ENCODE data around the gene ASPDH.
A peak's percentile ranks its signal among the peaks of the same experiment; 100 is the strongest.

Gene ASPDH

DNA sequence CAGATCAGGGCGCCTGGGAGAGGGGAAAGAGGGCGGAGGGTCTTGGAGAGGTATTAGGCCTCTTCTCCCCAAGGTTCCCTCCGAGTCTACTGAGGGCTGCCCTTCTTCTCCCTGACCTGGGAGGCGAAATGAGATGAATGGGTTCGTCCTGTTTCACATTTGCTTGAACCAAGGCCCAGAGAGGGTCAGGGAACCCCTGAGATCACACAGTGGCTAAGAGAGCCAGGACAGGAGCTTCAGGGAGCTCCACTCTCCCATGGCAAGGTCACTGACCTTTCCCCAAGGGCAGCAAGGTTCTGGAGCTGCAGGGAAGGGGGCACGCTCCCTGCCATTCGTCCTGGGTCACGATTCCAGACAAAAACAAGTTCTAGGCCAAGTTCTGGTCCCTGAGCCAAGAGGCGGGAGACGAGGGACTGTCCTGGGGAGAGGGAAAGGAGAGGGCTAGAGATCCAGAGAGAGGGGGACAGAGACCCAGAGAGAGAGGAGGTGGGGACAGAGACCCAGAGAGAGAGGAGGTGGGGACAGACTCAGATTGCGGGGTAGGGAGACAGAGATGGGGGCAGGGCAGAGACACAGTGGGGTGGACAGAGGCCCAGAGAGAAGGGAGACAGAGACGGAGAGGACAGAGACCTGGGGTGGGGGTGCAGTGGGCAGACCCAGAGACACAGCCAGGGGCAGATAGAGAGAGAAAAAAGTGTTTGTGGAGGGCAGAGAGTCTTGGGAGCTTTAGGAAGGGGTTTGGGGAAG is 541 bp downstream of the ASPDH start:
- no peak for DNase-seq

DNA sequence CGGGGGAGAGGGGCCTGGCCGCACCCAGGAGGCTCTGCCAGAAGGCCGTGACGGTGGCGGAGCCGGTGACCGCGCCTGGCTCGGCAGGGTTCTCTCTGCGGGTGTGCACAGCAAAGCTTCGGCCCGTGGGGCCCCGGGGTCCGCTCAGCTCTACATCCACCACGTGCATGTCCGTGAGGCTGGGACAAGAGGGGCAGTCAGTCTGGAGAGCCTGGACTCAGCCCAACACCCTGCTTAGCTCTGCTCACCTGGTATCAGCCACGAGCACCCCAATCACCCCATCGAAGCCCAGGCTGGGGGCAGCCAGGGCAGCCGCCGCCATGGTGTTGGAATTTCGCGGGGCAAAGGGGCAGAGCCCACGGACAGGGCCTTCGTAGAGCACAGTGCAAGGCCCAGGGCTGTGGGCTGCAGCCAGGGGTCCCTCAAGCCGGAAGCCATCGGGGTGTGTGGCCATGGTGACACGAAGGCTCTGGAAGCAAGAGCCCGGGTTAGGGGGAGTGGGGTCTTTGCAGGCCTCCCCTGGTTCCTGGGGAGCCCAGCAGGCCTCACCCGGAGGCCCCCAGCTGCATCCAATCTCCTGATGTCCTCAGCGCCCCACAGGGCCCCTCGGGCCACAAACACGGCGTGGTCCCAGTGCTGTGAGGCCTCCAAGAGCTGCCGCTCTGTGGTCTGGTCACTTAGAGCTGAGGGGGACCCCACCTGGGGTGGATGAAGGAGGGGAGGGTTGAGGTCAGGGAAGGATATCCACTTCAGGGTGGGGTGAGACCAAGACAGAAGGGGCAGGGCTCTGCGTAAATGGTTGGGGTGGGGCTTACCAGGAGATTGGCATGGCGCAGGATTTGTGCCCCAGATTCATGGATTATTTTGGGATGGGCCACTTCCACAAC is 1.4 kb downstream of the ASPDH start:
- no peak for DNase-seq

DNA sequence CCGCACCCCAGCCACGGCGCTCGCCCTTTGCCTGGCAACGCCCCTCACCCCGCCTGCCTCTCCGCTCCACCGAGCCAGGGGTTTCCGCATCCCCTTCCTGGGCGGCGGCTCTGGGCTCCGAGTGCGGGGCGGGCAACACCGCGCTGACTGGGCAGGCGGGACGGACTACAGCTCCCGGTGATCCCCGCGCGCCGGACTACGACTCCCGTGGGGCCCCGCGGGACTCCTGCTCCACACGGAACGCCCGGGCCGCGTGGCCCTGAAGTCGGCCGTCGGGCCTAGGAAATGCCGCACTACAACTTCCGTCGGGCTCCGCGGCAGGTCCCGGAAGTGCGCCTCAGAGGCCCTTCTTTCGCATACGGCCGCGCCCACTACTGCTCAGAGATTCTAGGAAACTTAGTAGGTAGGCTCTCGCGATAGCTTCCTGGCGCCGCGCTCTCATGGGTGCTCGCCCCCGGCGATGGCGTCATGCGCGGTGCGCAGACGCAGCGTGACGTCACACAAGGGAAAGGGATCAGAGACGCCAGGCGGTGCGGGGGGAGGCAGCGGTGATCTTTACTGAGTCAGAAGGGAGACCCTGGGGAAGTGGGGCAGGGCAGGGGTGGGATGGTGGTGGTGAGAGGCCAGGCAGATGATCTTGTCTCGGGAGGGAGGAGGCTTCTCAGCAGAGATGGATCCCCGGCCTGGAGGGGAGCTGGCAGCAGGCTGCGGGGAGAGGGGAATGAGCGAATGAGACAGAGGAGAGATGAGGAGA is 2.5 kb downstream of the ASPDH start, which contains the start of gene JOSD2:
Gene JOSD2, minus strand, starts transcription at position 123 of the 754 bp plus-strand sequence. CDS start 760 bp downstream, outside the sequence.
- DNase-seq = peak; percentile 96 to 97

DNA sequence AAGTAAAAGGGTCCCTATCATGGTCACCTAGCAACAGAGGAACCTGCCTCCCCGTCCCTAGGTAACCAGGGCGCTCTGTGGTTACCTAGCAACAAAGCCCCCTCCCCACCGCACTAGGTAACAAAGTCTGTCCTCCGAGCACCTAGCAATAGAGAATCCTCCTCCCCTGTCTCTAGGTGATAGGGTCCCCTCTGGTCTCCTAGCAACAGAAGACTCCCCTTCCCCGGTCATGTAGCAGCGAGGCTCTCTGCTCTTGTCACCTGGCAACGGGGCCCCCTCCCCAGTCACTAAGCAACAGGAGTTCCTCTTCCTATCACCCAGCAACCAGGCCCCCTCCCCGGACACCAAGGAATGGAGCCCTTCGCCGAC is 3.0 kb downstream of the ASPDH start:
- no peak for DNase-seq

DNA sequence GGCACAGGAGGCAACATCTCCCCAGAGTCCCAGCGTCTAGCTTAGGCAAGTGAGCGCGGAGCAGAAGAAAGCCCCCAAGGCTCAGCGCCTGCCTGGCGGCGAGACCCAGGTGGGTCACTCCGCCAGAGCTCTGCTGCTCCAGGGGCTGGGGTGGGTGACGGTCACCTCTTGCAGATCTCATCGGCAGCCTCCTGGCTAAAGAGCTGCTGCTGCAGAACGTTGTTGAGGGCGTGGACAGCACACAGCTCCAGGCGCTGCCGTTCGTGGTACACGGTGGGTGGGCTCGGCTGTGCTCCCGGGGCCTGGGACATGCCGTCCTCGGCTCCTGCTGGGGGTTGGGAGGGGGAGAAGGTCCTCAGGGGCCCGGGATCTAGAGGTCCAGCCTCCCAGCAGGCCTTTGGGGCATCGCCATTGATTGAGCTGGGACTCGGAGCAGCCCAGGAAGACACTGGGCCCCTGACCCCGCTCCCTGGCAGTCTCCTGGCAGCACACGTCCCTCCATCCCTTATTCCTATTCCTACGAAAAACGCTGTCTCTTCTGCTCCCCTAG is 3.5 kb downstream of the ASPDH start:
- no peak for DNase-seq

DNA sequence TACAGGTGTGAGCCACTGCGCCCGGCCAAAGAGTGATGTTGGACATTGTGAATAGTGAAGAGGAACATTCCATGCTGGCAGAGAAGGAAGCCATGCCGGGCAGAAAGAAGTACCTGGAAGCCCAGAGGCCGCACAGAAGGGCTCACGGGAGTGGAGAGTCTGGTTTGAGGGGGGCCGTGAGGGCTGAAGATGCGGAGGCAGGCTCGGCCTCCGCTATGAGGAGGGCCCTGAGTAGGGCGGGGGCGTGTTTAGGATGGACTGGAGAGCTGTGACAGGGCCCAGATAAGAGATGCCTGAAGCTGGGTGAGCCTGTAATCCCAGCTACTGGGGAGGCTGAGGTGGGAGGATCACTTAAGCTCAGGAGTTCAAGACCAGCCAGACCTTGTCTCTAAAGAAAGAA is 4.3 kb downstream of the ASPDH start:
- DNase-seq = no peak

DNA sequence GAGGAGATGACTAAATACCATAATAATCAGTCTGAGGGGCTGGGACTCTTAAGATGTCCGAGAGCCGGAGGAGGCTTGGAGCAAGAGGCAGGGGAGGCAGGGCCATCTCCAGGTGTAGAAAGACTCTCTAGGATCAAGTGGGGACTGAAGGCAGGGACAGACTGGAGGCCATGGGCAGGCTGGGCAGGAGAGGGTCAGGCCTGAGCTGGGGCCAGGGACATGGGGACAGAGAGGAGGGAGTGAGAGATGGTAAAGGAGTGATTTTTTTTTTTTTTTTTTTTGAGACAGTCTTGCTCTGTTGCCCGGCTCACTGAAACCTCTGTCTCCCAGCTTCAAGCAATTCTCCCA is 4.9 kb downstream of the ASPDH start:
- DNase-seq = no peak

DNA sequence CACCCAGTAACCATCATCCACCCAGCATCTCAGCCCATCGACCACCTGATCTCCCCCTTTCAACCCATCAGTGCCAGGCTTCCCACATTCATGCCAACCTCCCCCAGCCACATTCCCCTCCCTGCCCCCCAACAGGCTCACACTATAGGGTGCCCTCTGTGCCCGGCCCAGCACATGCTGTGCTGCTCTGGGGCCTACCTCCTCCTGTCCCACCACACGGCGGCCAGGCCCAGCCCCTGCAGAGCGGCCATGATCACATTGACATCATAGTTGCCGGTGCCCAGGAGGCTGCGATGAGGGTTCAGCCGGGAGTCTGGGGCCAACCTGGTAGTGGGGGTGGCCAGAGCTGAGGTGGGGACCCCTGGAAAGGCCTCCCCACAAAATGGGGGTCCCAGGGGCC is 6.3 kb downstream of the ASPDH start:
- DNase-seq = no peak

DNA sequence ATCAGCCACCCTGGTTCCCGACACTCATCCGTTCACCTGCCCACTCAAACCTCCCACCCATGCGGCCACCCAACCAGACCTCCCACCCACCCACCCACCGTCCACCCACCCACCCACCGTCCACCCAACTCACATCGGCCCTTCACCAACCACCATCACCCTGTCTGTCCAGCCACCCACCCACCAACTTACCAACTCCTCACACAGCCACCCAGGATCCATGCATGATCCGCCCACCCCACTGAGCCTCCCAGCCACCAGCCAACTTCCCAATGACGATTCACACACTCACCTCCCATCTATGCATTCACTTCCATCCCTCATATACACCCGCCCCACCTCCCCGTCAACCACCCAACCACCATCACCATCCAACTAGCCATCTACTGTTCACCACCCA is 7.0 kb downstream of the ASPDH start:
- DNase-seq = no peak

DNA sequence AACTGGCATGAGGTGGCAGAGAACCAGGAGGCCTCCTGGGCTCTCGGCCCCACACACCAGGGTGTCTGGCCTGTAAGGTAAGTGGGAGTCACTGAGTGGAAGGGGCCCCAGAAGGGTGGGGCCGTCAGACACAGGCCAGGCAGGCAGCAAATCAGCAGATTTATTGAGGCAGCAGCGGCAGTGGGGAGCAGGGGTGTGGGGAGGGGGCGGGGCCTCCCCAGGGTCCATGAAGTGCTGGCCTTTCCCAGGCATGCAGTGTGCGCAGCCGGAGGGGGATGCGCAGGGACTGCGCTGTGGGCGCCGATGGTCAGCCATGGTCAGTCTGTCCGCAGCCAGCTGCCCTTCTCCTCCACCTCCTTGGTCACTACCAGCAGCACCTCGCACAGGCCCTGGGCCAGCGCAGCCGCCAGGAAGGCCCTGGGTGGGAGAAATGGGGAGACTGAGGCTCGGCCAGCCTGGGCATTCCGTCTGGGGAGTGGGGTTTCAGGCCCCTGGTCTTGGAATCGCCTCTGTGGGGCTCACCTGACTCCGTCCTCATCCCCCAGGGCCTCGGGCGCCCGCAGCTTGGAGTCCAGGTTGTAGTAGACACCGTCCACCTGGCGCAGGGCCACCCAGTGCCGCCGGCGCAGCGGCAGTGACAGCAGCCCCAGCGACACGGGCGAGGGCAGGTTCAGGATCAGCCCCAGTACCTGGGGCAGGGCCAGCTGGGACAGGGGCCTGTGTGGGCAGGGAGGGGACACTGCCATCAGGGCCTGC is 7.7 kb downstream of the ASPDH start:
- DNase-seq = no peak

DNA sequence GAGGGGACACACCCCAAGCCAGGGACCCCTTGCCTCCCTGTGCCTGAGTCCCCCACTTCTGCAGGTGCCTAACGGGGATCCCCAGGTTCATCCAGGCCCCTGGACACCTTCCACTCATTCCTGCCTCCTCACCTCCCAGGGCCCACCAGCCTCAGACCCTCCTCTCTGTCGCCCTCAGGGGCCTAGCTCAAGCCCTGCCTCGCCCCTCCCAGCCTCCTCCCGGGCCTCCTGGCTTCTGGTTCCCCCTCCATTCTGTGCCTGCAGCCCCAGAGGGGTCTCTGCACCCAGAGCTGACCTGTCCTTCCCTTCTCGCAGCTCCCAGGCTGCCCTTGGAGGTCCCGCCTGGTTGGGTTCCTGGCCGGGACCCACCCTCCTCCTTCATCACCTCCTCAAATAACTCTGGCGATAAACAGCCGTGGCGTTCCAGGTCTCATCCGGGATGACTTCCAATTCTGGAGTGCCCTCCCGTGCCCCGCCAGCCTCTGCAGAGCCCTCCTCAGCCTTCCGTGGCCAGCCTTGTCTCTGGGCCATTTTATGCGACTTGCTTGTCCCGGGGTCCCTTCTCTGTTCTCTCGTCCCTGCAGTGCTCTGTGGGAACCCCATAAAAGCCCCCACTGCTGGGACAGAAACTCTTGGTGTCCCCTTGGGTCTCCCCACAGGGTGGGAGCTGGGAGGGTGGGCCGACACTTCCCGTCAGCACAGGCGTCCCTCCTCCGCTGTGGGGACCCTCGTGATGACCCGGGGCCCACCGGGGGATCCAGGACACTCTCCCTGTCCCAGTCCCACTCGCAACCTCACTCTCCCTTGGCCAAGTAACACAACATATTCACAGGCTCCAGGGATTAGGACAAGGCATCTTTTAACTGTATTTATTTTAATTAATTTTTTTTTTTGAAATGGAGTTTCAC is 11.9 kb downstream of the ASPDH start:
- no peak for DNase-seq

DNA sequence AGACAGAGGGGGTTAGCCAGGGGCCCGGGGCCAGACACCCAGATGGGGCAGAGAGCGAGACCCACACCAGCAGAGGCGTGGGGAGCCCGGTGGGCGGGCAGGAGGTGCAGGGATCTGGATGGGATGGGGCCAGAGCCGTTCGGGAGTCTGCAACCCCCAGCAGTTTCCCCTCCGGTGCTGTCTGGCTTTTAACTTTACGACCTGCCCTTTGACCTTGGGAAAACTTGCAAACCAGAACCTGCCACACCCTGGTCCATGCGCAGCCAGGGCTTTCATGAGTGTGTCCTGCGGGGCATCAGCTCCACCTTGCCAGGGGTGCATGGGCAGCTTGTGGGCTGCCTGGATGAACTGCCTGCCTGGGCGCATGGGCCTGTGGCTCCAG is 12.5 kb downstream of the ASPDH start:
- no peak for DNase-seq

DNA sequence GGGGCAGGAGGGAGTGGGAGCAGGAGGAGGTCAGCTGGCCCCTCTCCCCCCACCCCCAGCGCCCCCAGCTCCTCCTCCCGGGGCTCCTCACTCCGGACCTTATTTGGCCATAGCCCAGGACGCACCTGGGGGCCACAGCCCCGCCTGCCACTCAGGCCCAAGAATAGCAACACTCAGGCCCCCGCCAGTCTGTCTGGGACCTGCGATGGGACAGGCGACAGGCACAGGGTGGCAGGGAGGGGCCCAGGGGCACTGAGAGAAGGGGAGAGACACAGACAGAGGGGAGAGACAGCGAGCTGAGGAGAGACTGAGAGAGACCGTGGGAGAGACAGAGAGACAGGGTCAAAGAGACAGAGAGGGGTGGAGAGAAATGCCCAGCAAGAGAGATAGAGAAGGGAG is 13.0 kb downstream of the ASPDH start:
- DNase-seq = no peak

DNA sequence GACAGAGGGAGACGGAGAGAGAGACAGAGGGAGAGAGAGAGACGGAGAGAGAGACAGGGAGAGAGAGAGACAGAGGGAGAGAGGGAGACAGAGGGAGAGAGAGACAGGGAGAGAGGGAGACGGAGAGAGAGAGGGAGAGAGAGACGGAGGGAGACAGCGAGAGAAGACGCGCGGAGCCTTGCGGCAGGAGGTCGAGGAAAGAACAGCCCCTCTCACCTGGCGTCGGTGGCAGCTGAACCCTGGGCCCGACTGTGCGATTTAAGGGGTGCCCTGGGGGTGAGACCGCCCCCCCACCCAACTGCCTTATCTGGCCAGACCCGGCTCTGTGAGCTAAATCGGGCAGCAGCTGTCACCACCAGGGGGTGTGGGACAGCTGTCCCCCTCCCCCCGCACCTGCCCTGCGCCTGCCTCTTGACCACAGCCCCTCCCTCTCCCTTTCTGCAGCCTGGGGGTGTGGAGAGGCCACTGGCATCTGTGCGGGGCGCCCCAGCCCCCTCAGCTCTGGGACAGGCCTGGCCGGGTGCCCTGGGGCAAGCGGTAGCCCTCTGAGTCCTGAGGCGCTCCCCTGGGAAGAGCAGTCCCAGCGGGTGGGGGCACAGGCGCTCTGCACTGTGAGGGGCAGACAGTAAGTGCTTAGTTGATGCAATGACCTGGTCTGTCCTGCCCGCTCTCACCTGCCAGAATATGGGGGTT is 13.5 kb downstream of the ASPDH start:
- no peak for DNase-seq

DNA sequence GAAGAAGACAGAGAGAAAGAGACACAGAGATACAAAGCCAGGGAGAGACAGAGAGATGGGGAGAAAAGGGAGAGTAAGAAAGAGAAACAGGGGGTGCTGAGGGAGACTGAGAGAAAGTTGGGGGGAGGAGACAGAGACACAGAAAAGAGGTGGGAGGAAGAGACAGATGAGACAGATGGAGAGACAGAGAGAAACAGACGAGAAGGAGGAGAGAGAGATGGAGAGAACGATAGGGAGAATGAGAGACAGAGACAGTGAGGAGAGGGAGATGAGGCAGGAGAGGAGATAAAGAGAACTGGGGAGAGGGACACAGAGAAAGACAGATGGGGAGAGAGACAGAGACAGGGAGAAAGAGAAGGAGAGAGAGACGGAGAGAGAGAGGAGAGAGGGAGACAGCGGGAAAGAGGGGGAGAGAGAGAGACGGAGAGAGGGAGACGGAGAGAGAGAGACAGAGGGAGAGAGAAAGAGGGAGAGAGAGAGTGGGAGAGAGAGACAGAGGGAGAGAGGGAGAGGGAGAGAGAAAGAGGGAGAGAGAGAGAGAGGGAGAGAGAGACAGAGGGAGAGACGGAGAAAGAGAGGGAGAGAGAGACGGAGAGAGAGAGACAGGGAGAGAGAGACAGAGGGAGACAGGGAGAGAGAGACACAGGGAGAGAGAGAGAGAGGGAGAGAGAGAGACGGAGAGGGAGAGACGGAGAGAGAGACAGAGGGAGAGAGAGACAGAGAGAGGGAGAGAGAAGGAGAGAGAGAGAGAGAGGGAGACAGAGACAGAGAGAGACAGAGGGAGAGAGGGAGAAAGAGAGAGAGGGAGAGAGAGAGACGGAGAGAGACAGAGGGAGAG is 15.3 kb downstream of the ASPDH start:
- DNase-seq = no peak

DNA sequence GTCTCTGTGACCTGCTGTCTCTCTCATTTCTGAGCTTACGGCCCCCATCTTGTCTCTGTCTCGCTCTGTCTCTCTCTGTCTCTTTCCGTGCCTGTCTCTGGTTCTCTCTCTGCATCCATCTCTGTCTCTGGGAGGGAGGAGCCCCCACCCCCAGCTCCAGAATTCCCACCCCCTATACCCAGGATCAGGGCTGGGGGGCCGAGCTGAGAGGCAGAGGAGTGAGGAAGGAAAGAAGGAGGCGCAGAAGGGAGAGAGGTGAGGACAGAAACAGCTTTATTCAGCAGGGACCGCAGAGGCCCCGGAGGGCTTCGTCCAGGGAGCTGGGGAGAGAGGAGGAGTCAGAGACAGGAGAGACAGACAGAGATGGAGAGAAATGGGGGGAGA is 16.7 kb downstream of the ASPDH start:
- no peak for DNase-seq

DNA sequence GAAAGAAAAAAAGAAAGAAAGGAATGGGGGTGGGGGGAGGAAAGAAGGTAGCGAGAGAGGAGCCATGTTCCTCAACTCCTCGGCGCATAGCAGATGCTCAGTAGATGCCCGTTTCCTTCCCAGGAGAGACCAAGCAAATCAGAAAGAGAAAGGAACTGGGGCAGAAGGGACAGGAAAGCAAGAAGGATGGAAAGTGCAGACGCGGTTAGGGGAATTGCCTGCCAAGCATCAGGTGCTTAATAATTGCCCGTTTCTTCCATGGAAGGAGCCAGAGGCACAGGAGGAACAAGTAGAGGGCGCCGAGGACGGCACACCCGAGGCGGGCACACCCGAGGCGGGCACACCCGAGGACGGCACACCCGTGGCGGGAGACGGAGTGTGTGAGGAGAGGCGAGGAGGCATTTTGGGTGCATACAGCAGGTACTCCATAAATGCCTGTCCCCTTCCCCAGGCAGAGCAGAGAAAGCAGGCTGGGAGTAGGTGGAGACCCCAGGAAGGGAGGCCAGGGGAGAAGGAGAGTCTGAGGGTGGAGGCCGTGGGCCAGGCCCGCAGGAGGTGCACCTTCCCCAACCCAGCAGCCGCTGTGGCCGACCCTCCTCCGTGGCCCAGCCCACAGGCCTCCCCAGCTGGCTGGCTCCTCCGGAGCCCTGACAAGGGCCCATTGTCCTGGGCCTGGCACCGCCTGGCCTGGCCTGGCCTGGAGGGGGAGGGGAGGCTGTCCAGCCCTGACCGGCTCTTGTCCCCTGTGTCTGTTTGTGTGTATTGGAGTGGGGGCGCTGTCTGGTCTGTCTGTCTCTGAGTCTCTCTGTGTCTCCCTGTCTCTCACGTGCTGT is 17.3 kb downstream of the ASPDH start:
- no peak for DNase-seq

DNA sequence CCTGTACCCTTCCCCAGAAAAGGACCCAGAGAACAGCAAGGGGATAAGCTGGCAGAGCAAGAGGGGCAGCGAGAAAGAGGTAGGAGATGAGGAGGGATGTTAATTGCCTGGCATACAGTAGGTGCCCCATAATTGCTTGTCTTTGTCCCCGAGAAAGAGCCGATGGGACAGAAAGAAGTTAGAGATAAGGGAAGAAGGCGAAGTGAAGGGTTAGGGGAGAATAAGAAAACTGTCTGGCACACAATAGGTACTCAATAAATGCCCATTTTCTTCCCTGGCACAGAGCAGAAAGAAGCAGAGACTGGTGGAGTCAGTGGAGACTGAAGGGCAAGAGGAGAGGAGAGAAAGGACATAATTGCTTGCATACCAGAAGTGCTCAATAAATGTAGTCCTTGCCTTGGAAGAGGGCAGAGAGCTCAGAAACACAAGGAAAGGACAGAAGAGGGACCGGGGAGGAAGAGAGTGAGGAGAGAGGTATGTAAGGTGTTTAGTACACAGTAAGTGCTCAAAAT is 18.6 kb downstream of the ASPDH start:
- DNase-seq = no peak
